HepG2 (cell line): ENCODE measurements around the gene HSP90AB1.

Experiments used
- DMAP1 ChIP-seq: IDR thresholded peaks from 2 replicates; pipeline ENCODE4 v1.6.1; 2016
- ERF ChIP-seq: IDR thresholded peaks from 2 replicates; pipeline ENCODE4 v1.6.1; 2018; ENCODE audit warnings: missing biosample characterization, missing genetic modification reagents
- KDM6A ChIP-seq: IDR thresholded peaks from 2 replicates; pipeline ENCODE4 v1.6.1; 2016; ENCODE audit warnings: low read depth
- PRPF4 ChIP-seq: fragments of 200-400 bp; formaldehyde crosslinking; IDR thresholded peaks from 2 replicates; pipeline ENCODE4 v1.6.1; 2016; ENCODE audit warnings: low read length, low read depth; ENCODE audit not compliant: poor library complexity, severe bottlenecking
- RBM22 ChIP-seq: fragments of 200-400 bp; formaldehyde crosslinking; optimal IDR thresholded peaks from 2 replicates; pipeline ENCODE3; 2017; ENCODE audit warnings: mild to moderate bottlenecking, low read length, moderate library complexity
- RFX5 ChIP-seq: IDR thresholded peaks from 2 replicates; pipeline ENCODE4 v1.6.1; 2011; ENCODE audit warnings: low read depth, low read length, improper control_type of control experiment
- TAF1 ChIP-seq: sonication (generic); formaldehyde crosslinking; IDR thresholded peaks from 2 replicates; pipeline ENCODE4 v1.4.0; 2020; ENCODE audit warnings: missing genetic modification reagents
- ZNF670 ChIP-seq: sonication (generic); formaldehyde crosslinking; IDR thresholded peaks from 2 replicates; pipeline ENCODE4 v1.8.0; 2022; ENCODE audit warnings: mild to moderate bottlenecking, missing genetic modification reagents, borderline replicate concordance
- TF ChIP-seq, protein P1 (sequence below): sonication (generic); formaldehyde crosslinking; IDR thresholded peaks from 2 replicates; pipeline ENCODE4 v1.9.0; 2021; ENCODE audit warnings: missing genetic modification reagents, borderline replicate concordance
- TF ChIP-seq, protein P2 (sequence below): sonication (generic); formaldehyde crosslinking; IDR thresholded peaks from 2 replicates; pipeline ENCODE4 v1.4.0; 2020; ENCODE audit warnings: missing genetic modification reagents, borderline replicate concordance

DNA sequence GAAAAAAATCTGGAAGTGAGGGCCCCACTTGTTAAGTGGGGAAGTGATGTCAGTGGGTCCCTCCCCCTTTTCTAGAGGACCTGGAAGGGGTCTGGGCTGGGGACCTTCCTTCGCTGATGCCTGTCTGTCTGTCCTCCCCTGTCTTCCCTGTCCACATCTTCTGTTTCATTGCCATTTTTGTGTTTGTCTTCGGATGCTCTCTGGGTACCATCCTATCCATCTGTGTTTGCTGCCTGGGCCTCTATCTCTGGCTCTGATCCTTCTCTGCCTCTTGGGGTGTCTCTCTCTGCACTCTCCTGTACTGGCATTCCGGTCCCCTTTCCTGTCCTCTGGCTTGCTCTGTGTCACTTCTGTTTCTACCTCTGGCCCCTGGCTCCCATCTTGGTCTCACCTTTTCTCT lies 25.6 kb downstream of the HSP90AB1 start:
- no peak for TF ChIP-seq RFX5
- TF ChIP-seq ERF (CRISPR knock-in tag) = no peak
- TF ChIP-seq, protein P1, sequence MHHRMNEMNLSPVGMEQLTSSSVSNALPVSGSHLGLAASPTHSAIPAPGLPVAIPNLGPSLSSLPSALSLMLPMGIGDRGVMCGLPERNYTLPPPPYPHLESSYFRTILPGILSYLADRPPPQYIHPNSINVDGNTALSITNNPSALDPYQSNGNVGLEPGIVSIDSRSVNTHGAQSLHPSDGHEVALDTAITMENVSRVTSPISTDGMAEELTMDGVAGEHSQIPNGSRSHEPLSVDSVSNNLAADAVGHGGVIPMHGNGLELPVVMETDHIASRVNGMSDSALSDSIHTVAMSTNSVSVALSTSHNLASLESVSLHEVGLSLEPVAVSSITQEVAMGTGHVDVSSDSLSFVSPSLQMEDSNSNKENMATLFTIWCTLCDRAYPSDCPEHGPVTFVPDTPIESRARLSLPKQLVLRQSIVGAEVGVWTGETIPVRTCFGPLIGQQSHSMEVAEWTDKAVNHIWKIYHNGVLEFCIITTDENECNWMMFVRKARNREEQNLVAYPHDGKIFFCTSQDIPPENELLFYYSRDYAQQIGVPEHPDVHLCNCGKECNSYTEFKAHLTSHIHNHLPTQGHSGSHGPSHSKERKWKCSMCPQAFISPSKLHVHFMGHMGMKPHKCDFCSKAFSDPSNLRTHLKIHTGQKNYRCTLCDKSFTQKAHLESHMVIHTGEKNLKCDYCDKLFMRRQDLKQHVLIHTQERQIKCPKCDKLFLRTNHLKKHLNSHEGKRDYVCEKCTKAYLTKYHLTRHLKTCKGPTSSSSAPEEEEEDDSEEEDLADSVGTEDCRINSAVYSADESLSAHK (CRISPR knock-in tag) = no peak
- TF ChIP-seq PRPF4 = no peak
- no peak for TF ChIP-seq TAF1 (CRISPR knock-in tag)
- TF ChIP-seq KDM6A (CRISPR knock-in tag) = no peak
- no peak for TF ChIP-seq DMAP1
- TF ChIP-seq ZNF670 (CRISPR knock-in tag) = no peak
- TF ChIP-seq, protein P2, sequence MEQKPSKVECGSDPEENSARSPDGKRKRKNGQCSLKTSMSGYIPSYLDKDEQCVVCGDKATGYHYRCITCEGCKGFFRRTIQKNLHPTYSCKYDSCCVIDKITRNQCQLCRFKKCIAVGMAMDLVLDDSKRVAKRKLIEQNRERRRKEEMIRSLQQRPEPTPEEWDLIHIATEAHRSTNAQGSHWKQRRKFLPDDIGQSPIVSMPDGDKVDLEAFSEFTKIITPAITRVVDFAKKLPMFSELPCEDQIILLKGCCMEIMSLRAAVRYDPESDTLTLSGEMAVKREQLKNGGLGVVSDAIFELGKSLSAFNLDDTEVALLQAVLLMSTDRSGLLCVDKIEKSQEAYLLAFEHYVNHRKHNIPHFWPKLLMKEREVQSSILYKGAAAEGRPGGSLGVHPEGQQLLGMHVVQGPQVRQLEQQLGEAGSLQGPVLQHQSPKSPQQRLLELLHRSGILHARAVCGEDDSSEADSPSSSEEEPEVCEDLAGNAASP = no peak
- no peak for TF ChIP-seq RBM22
